ENCODE data around the gene MOV10L1. TPM values are rescaled to one million over a fixed set of nuclear protein-coding genes. Genes with fewer than 3 reads are reported as not detected.
A peak's percentile ranks its signal among the peaks of the same experiment; 100 is the strongest.

The MOV10L1 gene
- total RNA-seq, 3 donors from 2014 or later, result 0.29 to 1.0 (median 0.49) TPM

- H3K36me3 ChIP-seq (ENCODE audit: low read depth), result no peaks in the 10 kb centered on the region
- H3K9me3 ChIP-seq, result no peaks in the 10 kb centered on the region
- no peak for TF ChIP-seq CTCF (IDR thresholded peaks at IDR 0.05)
- DNase-seq (no peak), ATAC-seq (no peak)
- H3K4me3 ChIP-seq, result no peak overlapping the region
- peaks cover 4% of the 10 kb centered on the region for H3K4me1 ChIP-seq (ENCODE audit: low read depth)
- intact Hi-C loops (cut with DNase I, micrococcal nuclease), result no loop called here
These were observed 15.8 kb upstream of the MOV10L1 start for GRCh38 chr22:50074056-50074455.

- Histone ChIP-seq H3K9me3 (no peaks in the 10 kb centered on the region), H3K4me1 (ENCODE audit: low read depth) (peaks cover 4% of the 10 kb centered on the region), H3K36me3 (ENCODE audit: low read depth) (no peaks in the 10 kb centered on the region), H3K4me3 (no peak overlapping the region)
- DNase-seq (peak in 2 of 3 donors; percentile 59 to 62), ATAC-seq (peak; percentile 79)
- intact Hi-C loops (cut with DNase I, micrococcal nuclease), result no loop called here
- no peak for TF ChIP-seq CTCF (IDR thresholded peaks at IDR 0.05)
These were observed 15.0 kb upstream of the MOV10L1 start for GRCh38 chr22:50074551-50075530.

- Histone ChIP-seq H3K36me3 (ENCODE audit: low read depth) (no peaks in the 10 kb centered on the region), H3K9me3 (no peaks in the 10 kb centered on the region), H3K4me3 (no peak overlapping the region), H3K4me1 (ENCODE audit: low read depth) (peaks cover 4% of the 10 kb centered on the region)
- intact Hi-C loops (cut with DNase I, micrococcal nuclease), result no loop called here
- no peak for TF ChIP-seq CTCF (IDR thresholded peaks at IDR 0.05)
- DNase-seq (no peak), ATAC-seq (no peak)
These were observed 12.9 kb upstream of the MOV10L1 start for GRCh38 chr22:50076646-50077535.

DNA sequence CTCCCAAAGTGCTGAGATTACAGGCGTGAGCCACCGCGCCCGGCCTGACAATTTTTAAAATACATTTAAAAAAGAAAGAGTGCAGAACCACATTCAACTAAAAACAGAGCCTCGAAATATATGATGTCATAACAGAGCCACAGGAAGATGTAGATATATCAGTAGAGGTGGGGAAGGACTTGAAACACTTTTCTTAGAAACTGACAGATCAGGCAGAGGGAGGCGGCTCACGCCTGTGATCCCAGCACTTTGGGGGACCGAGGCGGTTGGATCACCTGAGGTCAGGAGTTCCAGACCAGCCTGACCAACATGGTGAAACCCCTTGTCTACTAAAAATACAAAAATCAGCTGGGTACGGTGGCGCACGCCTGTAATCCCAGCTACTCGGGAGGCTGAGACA, 11.6 kb upstream of the MOV10L1 start:
- intact Hi-C loops (cut with DNase I, micrococcal nuclease), result no loop called here
- H3K36me3 ChIP-seq (ENCODE audit: low read depth), result no peaks in the 10 kb centered on the region
- H3K4me1 ChIP-seq (ENCODE audit: low read depth), result peaks cover 4% of the 10 kb centered on the region
- H3K4me3 ChIP-seq, result no peak overlapping the region
- no peaks in the 10 kb centered on the region for H3K9me3 ChIP-seq
- DNase-seq, result no peak
- ATAC-seq, result no peak
- no peak for TF ChIP-seq CTCF (IDR thresholded peaks at IDR 0.05)

DNA sequence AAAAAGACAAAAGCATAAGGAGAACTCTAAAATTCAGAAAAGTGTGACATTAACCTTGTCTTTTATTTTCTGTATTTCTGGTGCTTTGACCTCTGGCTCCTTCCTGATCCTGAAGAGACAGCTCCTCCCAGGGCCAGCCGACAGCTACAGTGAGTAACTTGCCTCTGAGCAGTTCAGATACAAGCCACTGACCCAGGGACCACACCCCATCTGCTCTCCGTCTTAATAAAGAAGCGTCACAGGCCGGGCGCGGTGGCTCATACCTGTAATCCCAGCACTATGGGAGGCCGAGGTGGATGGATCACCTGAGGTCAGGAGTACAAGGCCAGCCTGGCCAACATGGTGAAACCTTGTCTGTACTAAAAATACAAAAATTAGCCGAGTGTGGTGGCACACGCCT, 11.0 kb upstream of the MOV10L1 start:
- no peaks in the 10 kb centered on the region for H3K9me3 ChIP-seq
- H3K4me1 ChIP-seq (ENCODE audit: low read depth), result peaks cover 4% of the 10 kb centered on the region
- ATAC-seq (peak; percentile 39), DNase-seq (no peak)
- intact Hi-C loops (cut with DNase I, micrococcal nuclease), result no loop called here
- no peak for TF ChIP-seq CTCF (IDR thresholded peaks at IDR 0.05)
- H3K4me3 ChIP-seq, result no peak overlapping the region
- no peaks in the 10 kb centered on the region for H3K36me3 ChIP-seq (ENCODE audit: low read depth)
